ENCODE data around the gene MARF1.

GRCh38 chr16:15649727-15650018 lies 6.7 kb upstream of the MARF1 start:
- no peak for TF ChIP-seq CTCF (IDR thresholded peaks at IDR 0.05)
- no peak for TF ChIP-seq POLR2A (IDR thresholded peaks at IDR 0.05)
